PFSK-1 (cell line): ENCODE measurements around the gene ZNF621.

ENCODE experiments used
- FOXP2 ChIP-seq: optimal IDR thresholded peaks from 2 replicates; pipeline ENCODE3; 2011; ENCODE audit warnings: borderline replicate concordance, control low read depth, inconsistent platforms; ENCODE audit not compliant: insufficient read depth; ENCODE audit errors: extremely low read length, extremely low read depth
- POLR2AphosphoS5 ChIP-seq: IDR thresholded peaks from 2 replicates; pipeline ENCODE4 v1.6.1; 2012; ENCODE audit warnings: low read depth, mild to moderate bottlenecking, control low read depth, low read length, moderate library complexity
- REST ChIP-seq, 2 experiments: IDR thresholded peaks; 2 replicates each; pipeline versions ENCODE4 v1.6.1 to v1.8.0; 2011 to 2012; ENCODE audit warnings: low read depth in 2 of 2, low read length in 2 of 2, control low read depth in 1 of 2, inconsistent platforms in 1 of 2, mild to moderate bottlenecking in 1 of 2, moderate library complexity in 1 of 2; ENCODE audit not compliant: insufficient read depth in 1 of 2
- SIN3A ChIP-seq: IDR thresholded peaks from 2 replicates; pipeline ENCODE4 v1.6.1; 2012; ENCODE audit warnings: mild to moderate bottlenecking, low read length, moderate library complexity, borderline replicate concordance; ENCODE audit not compliant: insufficient read depth
- TAF1 ChIP-seq: IDR thresholded peaks from 2 replicates; pipeline ENCODE4 v1.6.1; 2012; ENCODE audit warnings: low read length, control low read depth, borderline replicate concordance; ENCODE audit not compliant: insufficient read depth

Gene ZNF621

GRCh38 chr3:40511031-40511718 is 13.6 kb upstream of the ZNF621 start:
- TF ChIP-seq SIN3A (no peak), POLR2AphosphoS5 (no peak), REST (IDR thresholded peaks at IDR 0.05; ENCODE audit: insufficient read depth in 1 of 2, low read depth in 2 of 2, low read length in 2 of 2) (no peak)

DNA sequence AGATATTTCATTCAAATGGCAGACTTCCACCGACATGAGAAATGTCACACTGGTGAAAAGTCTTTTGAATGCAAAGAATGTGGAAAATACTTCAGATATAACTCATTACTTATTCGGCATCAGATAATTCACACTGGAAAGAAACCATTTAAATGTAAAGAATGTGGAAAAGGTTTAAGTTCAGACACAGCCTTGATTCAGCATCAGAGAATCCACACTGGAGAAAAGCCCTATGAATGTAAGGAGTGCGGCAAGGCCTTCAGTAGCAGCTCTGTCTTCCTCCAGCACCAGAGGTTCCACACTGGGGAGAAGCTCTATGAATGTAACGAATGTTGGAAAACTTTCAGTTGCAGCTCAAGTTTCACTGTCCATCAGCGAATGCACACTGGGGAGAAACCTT is 8.6 kb upstream of the ZNF621 start:
- no peak for TF ChIP-seq SIN3A

DNA sequence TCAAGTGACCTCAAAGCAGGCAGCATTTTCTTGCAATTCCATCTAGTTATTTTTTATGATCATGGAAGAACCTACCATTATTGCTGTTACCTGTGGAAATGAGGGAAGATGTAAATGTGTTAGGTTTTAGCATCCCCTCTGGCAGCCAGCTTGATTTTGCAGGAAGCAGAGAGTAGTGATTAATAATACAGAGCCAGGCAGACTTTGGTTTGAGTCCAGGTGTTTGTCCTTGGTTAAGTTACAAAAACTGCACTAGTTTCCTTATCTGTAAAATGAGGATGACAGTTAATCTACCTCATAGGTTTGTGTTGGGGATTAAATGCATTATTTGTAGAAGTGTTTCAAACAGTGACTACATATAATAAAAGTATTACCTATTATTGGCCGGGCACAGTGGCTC is 6.7 kb upstream of the ZNF621 start:
- TF ChIP-seq REST (IDR thresholded peaks at IDR 0.05; ENCODE audit: insufficient read depth in 1 of 2, low read depth in 2 of 2, low read length in 2 of 2) = no peak
- no peak for TF ChIP-seq POLR2AphosphoS5
- no peak for TF ChIP-seq FOXP2
- no peak for TF ChIP-seq SIN3A
- TF ChIP-seq TAF1 = no peak

DNA sequence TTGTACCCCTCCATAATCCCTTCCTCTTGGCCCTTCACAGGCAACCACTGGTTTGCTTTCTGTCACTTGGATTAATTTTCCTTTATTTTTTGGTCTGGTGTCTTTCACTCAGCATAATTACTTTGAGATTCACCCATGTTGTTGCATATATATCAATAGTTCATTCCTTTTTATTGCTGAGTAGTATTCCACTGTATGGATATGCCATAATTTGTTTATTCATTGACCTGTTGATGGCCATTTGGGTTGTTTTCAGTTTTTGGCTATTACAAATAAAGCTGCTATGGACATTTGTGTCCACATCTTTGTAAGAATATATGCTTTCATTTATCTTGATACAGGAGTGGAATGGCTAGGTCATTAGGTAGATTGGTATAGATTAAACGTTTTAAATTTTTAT is 5.9 kb upstream of the ZNF621 start:
- no peak for TF ChIP-seq POLR2AphosphoS5
- no peak for TF ChIP-seq SIN3A

GRCh38 chr3:40521254-40521653 is 3.5 kb upstream of the ZNF621 start:
- TF ChIP-seq POLR2AphosphoS5 (no peak), FOXP2 (no peak), REST (IDR thresholded peaks at IDR 0.05; ENCODE audit: insufficient read depth in 1 of 2, low read depth in 2 of 2, low read length in 2 of 2) (no peak), SIN3A (no peak), TAF1 (no peak)

- TF ChIP-seq POLR2AphosphoS5 (no peak), REST (IDR thresholded peaks at IDR 0.05; ENCODE audit: insufficient read depth in 1 of 2, low read depth in 2 of 2, low read length in 2 of 2) (no peak), FOXP2 (no peak), SIN3A (no peak), TAF1 (no peak)
Observed at GRCh38 chr3:40523781-40524180, 979 bp upstream of the ZNF621 start.
